Mononuclear cell (primary cell): ENCODE results near the gene IGSF6. TPM values are rescaled to one million over a fixed set of nuclear protein-coding genes. Genes with fewer than 3 reads are reported as not detected.

Experiments
- H3K27me3 ChIP-seq: 2 replicates; pipeline ENCODE4 v1.6.0; 2011; ENCODE audit warnings: low read length, control low read depth; ENCODE audit not compliant: insufficient read depth
- H3K4me1 ChIP-seq: 2 replicates; pipeline ENCODE4 v1.5.1; 2011; ENCODE audit warnings: mild to moderate bottlenecking, low read length, control low read depth; ENCODE audit not compliant: insufficient read depth
- H3K4me3 ChIP-seq: 2 replicates; pipeline ENCODE4 v1.5.1; 2011; ENCODE audit warnings: mild to moderate bottlenecking, low read length, moderate library complexity
- H3K9me3 ChIP-seq: 2 replicates; pipeline ENCODE4 v1.5.1; 2011; ENCODE audit warnings: low read depth, mild to moderate bottlenecking, control low read depth, low read length
- total RNA-seq: library from RNA; depleted of rRNA; stranded (reverse); fragments of >200 nt; gene quantifications from one replicate; pipeline ENCODE4 v1.2.3, GENCODE V29; 2012

IGSF6 gene
- total RNA-seq, 1 donor: 13.9 TPM

DNA sequence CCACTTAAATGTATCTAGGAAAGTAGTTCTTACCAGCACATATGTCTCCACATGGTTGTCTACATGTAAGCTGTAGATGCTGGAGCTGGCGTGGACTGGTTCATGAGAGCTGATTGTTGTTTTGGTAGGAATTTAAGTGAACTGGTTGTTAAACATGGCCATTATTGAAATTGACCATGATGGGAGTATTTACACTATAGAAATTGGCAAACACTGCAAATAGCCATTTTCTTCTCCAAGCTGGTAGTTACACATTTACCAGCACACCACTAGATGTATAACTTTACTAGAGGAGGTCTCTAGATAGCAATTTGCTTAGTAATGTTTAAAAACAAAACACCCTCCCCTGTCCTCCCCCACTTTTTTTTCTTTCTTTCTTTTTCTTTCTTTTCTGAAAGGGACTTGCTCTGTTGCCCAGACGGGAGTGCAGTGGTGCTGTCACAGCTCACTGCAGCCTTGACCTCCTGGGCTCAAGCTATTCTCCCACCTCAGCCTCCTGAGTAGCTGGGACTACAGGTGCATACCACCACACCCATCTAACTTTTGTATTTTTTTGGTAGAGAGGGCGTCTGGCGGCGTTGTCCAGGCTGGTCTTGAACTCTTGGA is 24.2 kb downstream of the IGSF6 start:
- no peaks in the 10 kb centered on the region for H3K9me3 ChIP-seq
- H3K4me1 ChIP-seq: peaks cover 59% of the 10 kb centered on the region
- no peak overlapping the region for H3K4me3 ChIP-seq
- no peaks in the 10 kb centered on the region for H3K27me3 ChIP-seq

GRCh38 chr16:21626659-21627277 is 25.6 kb downstream of the IGSF6 start:
- Histone ChIP-seq H3K4me1 (peaks cover 59% of the 10 kb centered on the region), H3K9me3 (no peaks in the 10 kb centered on the region), H3K27me3 (no peaks in the 10 kb centered on the region), H3K4me3 (no peak overlapping the region)

GRCh38 chr16:21625026-21625425 is 27.4 kb downstream of the IGSF6 start:
- H3K27me3 ChIP-seq: no peaks in the 10 kb centered on the region
- no peaks in the 10 kb centered on the region for H3K9me3 ChIP-seq
- H3K4me1 ChIP-seq: peaks cover 59% of the 10 kb centered on the region
- H3K4me3 ChIP-seq: no peak overlapping the region

- Histone ChIP-seq H3K4me3 (no peak overlapping the region), H3K4me1 (peaks cover 79% of the 10 kb centered on the region), H3K27me3 (no peaks in the 10 kb centered on the region), H3K9me3 (no peaks in the 10 kb centered on the region)
Observed at GRCh38 chr16:21622545-21622944, 29.9 kb downstream of the IGSF6 start.

- Histone ChIP-seq H3K9me3 (no peaks in the 10 kb centered on the region), H3K27me3 (no peaks in the 10 kb centered on the region), H3K4me1 (peaks cover 79% of the 10 kb centered on the region), H3K4me3 (no peak overlapping the region)
Observed at GRCh38 chr16:21620592-21620991, 31.8 kb downstream of the IGSF6 start.

GRCh38 chr16:21619765-21620425 is 32.5 kb downstream of the IGSF6 start:
- H3K4me1 ChIP-seq: peaks cover 79% of the 10 kb centered on the region
- no peaks in the 10 kb centered on the region for H3K9me3 ChIP-seq
- no peak overlapping the region for H3K4me3 ChIP-seq
- H3K27me3 ChIP-seq: no peaks in the 10 kb centered on the region

DNA sequence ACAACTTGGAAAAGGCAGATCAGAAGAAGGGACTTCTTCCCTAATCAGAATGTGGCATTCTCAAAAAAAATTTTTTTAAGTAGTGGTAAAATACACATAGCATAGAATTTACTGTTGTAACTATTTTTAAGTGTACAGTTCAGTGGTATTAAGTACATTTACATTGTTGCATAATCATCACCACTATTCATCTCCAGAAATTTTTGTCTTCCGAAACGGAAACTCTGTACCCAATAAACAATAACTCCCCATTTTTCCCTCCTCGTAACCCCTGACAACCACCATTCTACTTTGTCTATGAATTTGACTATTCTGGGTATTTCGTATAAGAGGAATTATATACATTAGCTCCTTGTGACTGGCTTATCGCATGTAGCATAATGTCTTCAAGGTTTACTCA is 34.1 kb downstream of the IGSF6 start:
- Histone ChIP-seq H3K4me1 (peaks cover 88% of the 10 kb centered on the region), H3K27me3 (no peaks in the 10 kb centered on the region), H3K4me3 (no peak overlapping the region), H3K9me3 (no peaks in the 10 kb centered on the region)

- no peaks in the 10 kb centered on the region for H3K9me3 ChIP-seq
- no peak overlapping the region for H3K4me3 ChIP-seq
- H3K4me1 ChIP-seq: peaks cover 95% of the 10 kb centered on the region
- no peaks in the 10 kb centered on the region for H3K27me3 ChIP-seq
Observed at GRCh38 chr16:21617607-21618006, 34.8 kb downstream of the IGSF6 start.

DNA sequence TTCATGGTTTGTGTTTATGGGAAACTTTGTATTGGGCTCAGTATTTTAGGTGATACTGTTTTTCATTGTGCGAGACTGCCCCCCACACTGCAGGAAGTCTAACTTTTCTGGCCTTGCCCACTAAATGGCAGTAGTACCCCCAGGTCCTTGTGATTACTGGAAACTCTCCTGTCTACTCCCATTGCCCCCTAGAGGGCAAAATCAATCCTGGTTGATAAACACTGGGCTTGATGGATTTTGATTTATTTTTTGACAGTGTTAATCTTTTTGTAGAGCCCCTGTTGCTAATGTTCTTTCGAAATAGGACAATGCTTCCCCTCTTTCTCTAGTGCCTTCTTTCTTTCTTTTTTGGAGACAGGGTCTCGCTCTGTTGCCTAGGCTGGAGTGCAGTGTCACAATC is 37.5 kb downstream of the IGSF6 start:
- Histone ChIP-seq H3K27me3 (no peaks in the 10 kb centered on the region), H3K4me1 (peaks cover 95% of the 10 kb centered on the region), H3K4me3 (no peak overlapping the region), H3K9me3 (no peaks in the 10 kb centered on the region)

- H3K4me3 ChIP-seq: no peak overlapping the region
- H3K4me1 ChIP-seq: peaks cover 95% of the 10 kb centered on the region
- H3K9me3 ChIP-seq: no peaks in the 10 kb centered on the region
- H3K27me3 ChIP-seq: no peaks in the 10 kb centered on the region
Observed at GRCh38 chr16:21613781-21614180, 38.6 kb downstream of the IGSF6 start.

GRCh38 chr16:21613361-21613760 is 39.0 kb downstream of the IGSF6 start:
- Histone ChIP-seq H3K27me3 (no peaks in the 10 kb centered on the region), H3K9me3 (no peaks in the 10 kb centered on the region), H3K4me1 (peaks cover 95% of the 10 kb centered on the region), H3K4me3 (no peak overlapping the region)

GRCh38 chr16:21611556-21612384 is 40.6 kb downstream of the IGSF6 start:
- Histone ChIP-seq H3K27me3 (no peaks in the 10 kb centered on the region), H3K9me3 (no peaks in the 10 kb centered on the region), H3K4me3 (no peak overlapping the region), H3K4me1 (peaks cover 95% of the 10 kb centered on the region)

DNA sequence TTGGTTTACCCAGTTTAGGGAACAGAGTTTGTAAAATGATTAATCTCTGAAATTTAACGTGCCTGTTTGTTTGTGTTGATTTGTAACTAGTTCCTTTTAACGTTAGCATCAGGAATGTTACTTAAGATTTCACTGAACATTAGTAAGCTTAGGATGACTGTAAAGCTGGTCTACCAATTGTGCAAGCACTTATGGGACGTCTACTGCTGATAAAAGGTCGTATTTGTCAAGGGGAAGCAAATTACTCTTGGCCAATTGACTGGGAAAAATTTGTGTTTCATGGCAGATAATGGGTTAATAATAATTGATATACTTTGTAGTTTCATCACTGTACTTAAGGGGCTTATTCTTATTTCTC is 41.2 kb downstream of the IGSF6 start:
- Histone ChIP-seq H3K4me1 (peaks cover 95% of the 10 kb centered on the region), H3K27me3 (no peaks in the 10 kb centered on the region), H3K4me3 (no peak overlapping the region), H3K9me3 (no peaks in the 10 kb centered on the region)

- Histone ChIP-seq H3K4me3 (no peak overlapping the region), H3K27me3 (no peaks in the 10 kb centered on the region), H3K9me3 (no peaks in the 10 kb centered on the region), H3K4me1 (peaks cover 95% of the 10 kb centered on the region)
Observed at GRCh38 chr16:21610766-21611165, 41.6 kb downstream of the IGSF6 start.

- Histone ChIP-seq H3K4me1 (peaks cover 95% of the 10 kb centered on the region), H3K9me3 (no peaks in the 10 kb centered on the region), H3K27me3 (no peaks in the 10 kb centered on the region), H3K4me3 (no peak overlapping the region)
Observed at GRCh38 chr16:21610006-21610544, 42.3 kb downstream of the IGSF6 start.
